NOMO-1 treated with dmso at 0.1 percent for 144 hours (cell line): ENCODE measurements around the gene SLAMF1.
"Not testable (repeated sequence)": the region's sequence is repeated elsewhere in the genome, so short reads cannot be mapped to it uniquely, and the experiment has no call there.

Experiments
- DNase-seq: peaks from one replicate; lab custom pipeline; 2025; ENCODE audit not compliant: unreplicated experiment; lab: John Stamatoyannopoulos, UW

The SLAMF1 gene

GRCh38 chr1:160607011-160607671 is 39.7 kb downstream of the SLAMF1 start:
- DNase-seq: peak; percentile 59

DNA sequence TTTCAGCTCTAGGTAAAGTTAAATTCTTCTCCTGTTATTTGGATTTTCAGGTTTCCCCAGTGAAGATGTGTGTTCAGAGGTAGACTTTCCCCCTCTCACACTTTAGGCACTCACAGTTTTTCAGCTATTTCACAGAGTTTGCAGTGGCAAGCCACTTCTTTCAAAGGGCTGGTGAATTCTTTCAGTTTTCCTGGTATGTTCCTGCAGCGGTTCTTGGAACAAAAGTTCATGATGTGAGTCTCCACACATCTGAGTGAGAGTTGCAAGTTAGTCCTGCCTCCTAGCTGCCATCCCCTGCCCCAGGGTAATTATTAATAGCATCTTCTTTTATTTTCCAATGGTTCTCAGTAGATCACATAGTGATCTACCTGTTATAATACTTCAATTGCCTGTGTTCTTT is 40.2 kb downstream of the SLAMF1 start:
- DNase-seq: no peak

DNA sequence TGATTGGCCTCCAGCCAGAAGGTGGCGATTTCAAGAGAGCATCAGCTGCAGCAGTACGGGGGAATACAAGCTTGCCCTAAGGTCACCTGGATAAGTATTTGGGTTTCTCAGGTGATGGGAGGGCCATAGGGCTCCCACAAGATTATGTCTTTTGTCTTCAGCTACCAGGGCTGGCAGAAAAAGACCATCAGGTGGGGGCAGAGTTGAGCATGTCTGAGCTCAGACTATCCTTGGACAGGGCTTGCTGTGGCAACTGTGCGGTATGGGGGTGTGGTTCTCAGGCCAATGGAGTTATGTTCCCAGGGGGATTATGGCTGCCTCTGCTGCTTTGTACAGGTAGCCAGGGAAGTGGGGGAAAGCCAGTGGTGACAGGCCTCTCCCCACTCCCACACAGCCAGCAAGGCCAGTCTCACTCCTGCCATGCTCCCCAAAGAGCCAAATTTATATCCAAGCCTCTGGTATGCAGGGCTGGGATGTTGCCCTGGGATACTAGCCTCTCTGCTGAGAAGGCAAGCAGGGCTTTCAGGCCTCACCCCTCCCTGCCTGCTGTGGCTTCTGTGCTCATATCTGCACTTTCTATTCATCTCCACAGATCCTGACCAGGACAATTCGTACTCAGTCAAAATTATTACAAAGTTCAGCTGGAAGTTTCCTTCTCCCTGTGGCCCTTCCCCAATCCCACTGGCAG is 40.9 kb downstream of the SLAMF1 start:
- DNase-seq: no peak

- no peak for DNase-seq
Observed at GRCh38 chr1:160605205-160605604, 41.6 kb downstream of the SLAMF1 start.

- DNase-seq: no peak
Observed at GRCh38 chr1:160597705-160598104, 49.1 kb downstream of the SLAMF1 start.

DNA sequence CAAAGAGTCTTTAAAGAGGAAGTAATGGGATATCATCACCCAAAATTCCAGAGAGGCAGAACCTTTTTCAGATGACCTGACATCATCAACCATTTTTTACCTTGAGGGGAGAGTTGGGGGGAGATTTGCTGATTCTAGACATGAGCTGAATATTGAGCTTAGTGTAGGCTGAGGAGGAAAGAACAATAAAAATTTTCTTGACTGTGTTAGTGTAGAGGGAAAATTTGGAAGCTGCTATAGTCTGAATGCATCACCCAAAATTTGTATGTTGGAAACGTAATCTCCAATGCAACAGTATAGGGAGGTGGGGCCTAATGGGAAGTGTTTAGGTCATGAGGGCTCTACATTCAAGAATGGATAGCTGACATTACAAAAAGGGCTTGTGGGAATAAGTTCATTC is 49.8 kb downstream of the SLAMF1 start:
- no peak for DNase-seq

GRCh38 chr1:160590488-160590887 is 56.4 kb downstream of the SLAMF1 start:
- no peak for DNase-seq

- no peak for DNase-seq
Observed at GRCh38 chr1:160588468-160588867, 58.4 kb downstream of the SLAMF1 start.

GRCh38 chr1:160584784-160585183 is 62.1 kb downstream of the SLAMF1 start:
- no peak for DNase-seq

DNA sequence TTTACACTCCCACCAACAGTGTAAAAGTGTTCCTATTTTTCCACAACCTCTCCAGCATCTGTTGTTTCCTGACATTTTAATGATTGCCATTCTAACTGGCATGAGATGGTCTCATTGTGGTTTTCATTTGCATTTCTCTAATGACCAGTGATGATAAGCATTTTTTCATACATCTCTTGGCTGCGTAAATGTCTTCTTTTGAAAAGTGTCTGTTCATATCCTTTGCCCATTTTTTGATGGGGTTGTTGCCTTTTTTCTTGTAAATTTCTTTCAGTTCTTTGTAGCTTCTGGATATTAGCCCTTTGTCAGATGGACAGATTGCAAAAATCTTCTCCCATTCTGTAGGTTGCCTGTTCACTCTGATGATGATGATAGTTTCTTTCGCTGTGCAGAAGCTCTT is 63.9 kb downstream of the SLAMF1 start:
- not testable (repeated sequence) for DNase-seq

GRCh38 chr1:160581961-160582360 is 64.9 kb downstream of the SLAMF1 start:
- no peak for DNase-seq

DNA sequence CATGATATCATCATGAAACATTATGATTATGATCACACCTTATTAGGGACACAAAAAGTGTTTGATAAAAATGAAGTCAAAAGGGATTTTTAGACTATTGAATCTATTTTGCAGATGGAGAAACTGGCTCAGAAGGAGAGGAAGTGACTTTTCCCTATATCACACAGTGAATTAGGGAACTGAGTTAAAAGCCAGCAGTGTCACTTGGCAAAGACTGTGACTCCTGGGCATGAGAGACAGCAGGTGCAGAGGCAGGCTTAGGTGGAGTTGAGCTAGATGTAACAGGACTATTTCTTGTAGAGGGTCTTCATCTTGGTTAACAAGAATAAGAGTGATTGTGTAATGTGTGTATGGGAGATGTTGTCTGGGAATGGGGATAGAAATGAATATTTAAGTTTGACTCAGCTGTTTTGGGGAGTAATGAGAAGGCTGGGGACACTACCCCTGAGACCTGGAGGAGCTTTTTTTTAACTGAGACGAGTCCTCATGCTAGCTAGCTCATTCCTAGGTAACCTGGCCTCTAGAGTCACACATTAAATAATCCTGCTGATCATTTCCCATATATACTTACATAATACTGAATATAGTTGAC is 66.5 kb downstream of the SLAMF1 start:
- DNase-seq: no peak

GRCh38 chr1:160579216-160579701 is 67.6 kb downstream of the SLAMF1 start, which contains the start of gene CD84:
CD84 (minus strand) TSS chr1:160579496; CDS start chr1:160579437, 59 bp downstream.
- peak; percentile 54 for DNase-seq

DNA sequence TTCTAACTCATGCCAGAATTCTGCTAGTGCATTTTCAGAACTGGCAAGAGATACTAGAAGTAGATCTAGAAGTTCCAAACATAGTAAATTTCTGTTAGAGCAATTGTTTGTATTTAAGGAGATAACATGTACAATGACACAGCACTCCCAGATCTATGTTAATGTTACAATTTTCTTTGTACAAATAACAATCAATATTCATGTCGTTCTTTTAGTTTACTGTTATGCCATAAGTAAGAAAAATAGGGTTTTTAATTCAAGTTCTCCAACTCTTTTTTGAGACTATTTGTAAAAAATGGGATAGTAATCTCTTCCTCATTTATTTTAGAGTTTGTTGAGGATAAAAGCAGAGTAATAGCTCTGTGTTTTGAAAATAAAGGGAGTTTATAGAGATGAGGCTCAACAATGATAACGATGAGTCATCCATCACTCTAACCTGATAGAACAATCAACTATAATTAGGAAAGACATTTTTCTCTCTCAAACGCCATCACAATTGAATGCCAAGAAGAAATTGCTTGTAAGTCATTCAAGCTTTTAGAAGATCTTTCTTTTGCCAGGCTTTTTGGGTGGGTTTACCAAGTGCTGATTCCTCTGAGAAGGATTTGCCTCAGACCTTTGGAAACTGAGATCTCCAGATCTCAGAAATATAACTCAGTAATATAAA is 68.2 kb downstream of the SLAMF1 start:
- DNase-seq: no peak

GRCh38 chr1:160578175-160578524 is 68.7 kb downstream of the SLAMF1 start:
- DNase-seq: no peak

DNA sequence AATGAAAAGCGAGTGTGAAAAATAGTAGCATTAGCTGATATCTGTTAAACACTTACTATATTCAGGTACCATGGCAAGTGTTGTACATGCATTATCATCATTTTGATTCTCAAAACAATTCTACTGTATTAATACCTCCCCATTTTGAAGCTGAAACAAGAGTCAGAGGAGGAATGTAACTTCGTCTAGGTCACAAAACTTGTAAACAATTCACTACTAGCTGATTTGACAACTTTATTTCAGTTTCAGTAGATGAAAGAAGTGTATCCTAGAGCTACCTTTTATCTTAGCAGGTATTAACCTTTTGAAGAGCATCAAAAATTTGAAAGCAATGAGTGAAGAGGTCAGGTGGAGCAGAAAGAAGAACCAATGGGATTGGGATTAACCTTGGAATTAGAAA is 69.2 kb downstream of the SLAMF1 start:
- no peak for DNase-seq

GRCh38 chr1:160576884-160577283 is 70.0 kb downstream of the SLAMF1 start:
- no peak for DNase-seq

DNA sequence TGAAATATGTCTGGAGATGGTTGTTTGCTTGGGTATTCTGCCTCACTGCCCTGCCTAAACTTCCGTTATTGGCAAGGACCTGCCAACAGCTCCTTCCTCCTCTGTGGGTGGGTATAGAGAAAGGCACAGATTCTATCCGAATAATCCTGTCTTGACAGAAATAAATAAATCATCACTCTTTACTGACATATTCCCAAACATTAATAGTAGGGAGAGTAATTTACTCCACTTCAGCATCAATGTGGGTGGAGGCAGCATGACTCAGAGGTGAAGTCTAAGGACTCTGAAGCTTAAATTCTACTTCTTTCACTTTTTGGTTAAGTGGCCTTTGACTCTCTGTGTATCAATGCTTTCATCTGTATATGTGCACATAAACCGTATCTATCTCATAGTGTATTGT is 70.5 kb downstream of the SLAMF1 start:
- no peak for DNase-seq

GRCh38 chr1:160575112-160575664 is 71.7 kb downstream of the SLAMF1 start:
- peak; percentile 65 for DNase-seq

DNA sequence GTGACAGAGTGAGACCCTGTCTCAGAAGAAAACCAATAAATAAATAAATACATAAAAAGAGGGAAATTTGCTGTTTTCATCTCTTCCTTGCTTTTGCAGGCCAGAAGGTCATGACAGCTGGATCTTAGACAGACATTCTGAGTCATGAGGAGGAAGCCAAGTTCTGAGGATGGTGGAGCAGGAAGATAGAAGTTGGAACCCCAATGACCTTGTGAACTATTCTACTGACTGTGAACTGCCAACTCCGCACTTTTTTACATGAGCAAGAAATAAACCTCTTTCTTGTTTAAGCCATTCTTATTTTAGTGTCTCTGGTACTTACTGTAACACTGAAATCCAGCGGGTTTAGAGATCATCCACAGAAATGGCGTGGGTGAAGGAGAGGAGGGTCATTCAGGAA is 76.0 kb downstream of the SLAMF1 start:
- DNase-seq: no peak

DNA sequence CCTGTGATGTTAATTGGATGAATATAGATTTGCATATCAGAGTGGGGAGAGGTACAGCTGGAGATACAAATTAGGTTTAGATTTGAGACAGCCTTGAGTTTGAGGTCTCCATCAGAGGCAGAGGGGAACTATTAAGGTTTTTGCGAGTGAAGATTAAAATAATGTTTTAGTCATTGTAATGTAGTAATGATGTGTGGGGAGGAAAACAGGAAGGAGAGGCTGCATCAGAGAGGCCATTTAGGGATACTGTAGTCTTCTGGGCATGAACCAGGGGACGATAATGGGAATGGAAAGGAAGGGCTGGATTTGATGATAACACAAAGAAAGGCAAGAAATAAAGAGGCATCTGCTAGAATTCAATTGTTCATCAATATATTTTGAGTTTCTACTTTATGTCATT is 77.0 kb downstream of the SLAMF1 start:
- no peak for DNase-seq
